ENCODE data around the gene EXD3. TPM values are rescaled to one million over a fixed set of nuclear protein-coding genes. Genes with fewer than 3 reads are reported as not detected.

The EXD3 gene
- total and polyA plus RNA-seq, 2 of the 13 experiments (the other 11 are each of a cell fraction or from before 2014, with no cell fraction given), result 2.7 to 4.8 TPM

DNA sequence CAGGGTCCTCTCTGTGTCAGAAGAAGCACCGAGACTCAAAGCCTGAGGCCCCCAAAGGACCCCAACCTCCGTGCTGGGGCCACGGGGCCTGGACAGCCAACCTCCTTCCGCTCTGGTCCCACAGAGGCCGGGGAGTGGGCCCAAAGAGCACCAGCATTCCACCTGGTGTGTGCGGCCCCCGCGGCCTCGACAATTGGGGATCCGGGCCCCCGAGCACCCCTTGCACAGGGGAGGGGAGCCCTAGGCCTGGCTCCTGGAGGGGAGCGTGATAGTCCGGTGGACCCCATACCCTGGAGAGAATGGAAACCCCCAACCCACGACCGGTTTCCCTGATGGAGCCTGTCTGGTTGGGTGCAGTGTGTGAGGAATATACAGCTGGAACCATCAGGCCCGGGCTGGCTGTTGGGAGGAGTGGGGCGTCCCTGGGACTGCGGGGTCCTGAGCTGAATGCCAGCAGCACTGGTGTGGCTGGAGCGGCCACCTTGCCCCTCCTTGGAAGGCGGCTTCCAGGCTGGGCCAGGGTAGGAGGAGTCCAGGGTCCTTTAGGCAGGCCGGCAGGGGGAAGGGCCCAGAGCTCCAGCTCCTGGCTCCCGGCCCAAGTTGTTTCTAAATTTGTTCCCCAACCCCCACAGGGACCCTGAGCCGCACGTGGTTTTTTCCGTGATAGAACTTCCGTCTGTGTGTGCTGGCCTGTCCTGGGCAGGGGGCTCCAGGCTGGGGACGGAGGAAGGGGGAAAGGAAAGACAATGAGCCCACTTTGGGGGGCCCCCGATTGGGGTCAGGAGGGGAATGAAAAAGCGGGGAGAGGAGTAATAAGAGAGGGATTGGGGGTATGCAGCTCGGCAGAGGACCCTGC, 146.3 kb downstream of the EXD3 start (continued):
- TF ChIP-seq ZHX1 (CRISPR knock-in tag; IDR thresholded peaks at IDR 0.05; ENCODE audit: low read depth) (peak; percentile 17; the same call in 1 of the 2 replicates), ZFP90 (CRISPR knock-in tag; IDR thresholded peaks at IDR 0.05; ENCODE audit: borderline replicate concordance) (0 out of 2 replicates have a peak, but pooled peaks have one; percentile 19), ZC3H13 (CRISPR knock-in tag; IDR thresholded peaks at IDR 0.05) (peak; percentile 68; the same call in 1 of the 2 replicates), ZNF747 (CRISPR knock-in tag; IDR thresholded peaks at IDR 0.05; ENCODE audit: borderline replicate concordance) (peak; percentile 19; the same call in 1 of the 2 replicates), DR1 (CRISPR knock-in tag; IDR thresholded peaks at IDR 0.05) (0 out of 2 replicates have a peak, but pooled peaks have one; percentile 43), ZBTB42 (CRISPR knock-in tag; IDR thresholded peaks at IDR 0.05) (no peak), MYC (CRISPR knock-in tag; IDR thresholded peaks at IDR 0.05; ENCODE audit: borderline replicate concordance) (peak; percentile 33; the same call in 1 of the 2 replicates), HDAC1 (CRISPR knock-in tag; IDR thresholded peaks at IDR 0.05) (no peak), ZNF615 (CRISPR knock-in tag; IDR thresholded peaks at IDR 0.05; ENCODE audit: borderline replicate concordance) (peak; percentile 64; the same call in 1 of the 2 replicates), KDM2A (CRISPR knock-in tag; IDR thresholded peaks at IDR 0.05; ENCODE audit: borderline replicate concordance, low read depth) (peak; percentile 60; the same call in 1 of the 2 replicates), PAXIP1 (CRISPR knock-in tag; conservative IDR thresholded peaks at IDR 0.05) (peak; percentile 10; the same call in 1 of the 2 replicates), TFAP4 (IDR thresholded peaks at IDR 0.05; ENCODE audit: borderline replicate concordance, low read depth) (no peak), ZBTB7B (CRISPR knock-in tag; IDR thresholded peaks at IDR 0.05) (peak; percentile 13), SMAD3 (CRISPR knock-in tag; IDR thresholded peaks at IDR 0.05) (no peak)
- TF ChIP-seq, protein P1, sequence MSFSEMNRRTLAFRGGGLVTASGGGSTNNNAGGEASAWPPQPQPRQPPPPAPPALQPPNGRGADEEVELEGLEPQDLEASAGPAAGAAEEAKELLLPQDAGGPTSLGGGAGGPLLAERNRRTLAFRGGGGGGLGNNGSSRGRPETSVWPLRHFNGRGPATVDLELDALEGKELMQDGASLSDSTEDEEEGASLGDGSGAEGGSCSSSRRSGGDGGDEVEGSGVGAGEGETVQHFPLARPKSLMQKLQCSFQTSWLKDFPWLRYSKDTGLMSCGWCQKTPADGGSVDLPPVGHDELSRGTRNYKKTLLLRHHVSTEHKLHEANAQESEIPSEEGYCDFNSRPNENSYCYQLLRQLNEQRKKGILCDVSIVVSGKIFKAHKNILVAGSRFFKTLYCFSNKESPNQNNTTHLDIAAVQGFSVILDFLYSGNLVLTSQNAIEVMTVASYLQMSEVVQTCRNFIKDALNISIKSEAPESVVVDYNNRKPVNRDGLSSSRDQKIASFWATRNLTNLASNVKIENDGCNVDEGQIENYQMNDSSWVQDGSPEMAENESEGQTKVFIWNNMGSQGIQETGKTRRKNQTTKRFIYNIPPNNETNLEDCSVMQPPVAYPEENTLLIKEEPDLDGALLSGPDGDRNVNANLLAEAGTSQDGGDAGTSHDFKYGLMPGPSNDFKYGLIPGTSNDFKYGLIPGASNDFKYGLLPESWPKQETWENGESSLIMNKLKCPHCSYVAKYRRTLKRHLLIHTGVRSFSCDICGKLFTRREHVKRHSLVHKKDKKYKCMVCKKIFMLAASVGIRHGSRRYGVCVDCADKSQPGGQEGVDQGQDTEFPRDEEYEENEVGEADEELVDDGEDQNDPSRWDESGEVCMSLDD (CRISPR knock-in tag; IDR thresholded peaks at IDR 0.05; ENCODE audit: borderline replicate concordance), result peak; percentile 74; the same call in 1 of the 2 replicates
- TF ChIP-seq, protein P2, sequence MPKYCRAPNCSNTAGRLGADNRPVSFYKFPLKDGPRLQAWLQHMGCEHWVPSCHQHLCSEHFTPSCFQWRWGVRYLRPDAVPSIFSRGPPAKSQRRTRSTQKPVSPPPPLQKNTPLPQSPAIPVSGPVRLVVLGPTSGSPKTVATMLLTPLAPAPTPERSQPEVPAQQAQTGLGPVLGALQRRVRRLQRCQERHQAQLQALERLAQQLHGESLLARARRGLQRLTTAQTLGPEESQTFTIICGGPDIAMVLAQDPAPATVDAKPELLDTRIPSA (CRISPR knock-in tag; IDR thresholded peaks at IDR 0.05; ENCODE audit: borderline replicate concordance), result peak; percentile 33; the same call in 1 of the 2 replicates
